HG03097 (cell line): Measurements from ENCODE around the gene ZNF655.

Source experiments
- ATAC-seq: cut with Tn5 transposase; IDR thresholded peaks from one replicate; pipeline ENCODE4 v1.9.1; 2021; ENCODE audit not compliant: unreplicated experiment, low FRiP score

Gene ZNF655

DNA sequence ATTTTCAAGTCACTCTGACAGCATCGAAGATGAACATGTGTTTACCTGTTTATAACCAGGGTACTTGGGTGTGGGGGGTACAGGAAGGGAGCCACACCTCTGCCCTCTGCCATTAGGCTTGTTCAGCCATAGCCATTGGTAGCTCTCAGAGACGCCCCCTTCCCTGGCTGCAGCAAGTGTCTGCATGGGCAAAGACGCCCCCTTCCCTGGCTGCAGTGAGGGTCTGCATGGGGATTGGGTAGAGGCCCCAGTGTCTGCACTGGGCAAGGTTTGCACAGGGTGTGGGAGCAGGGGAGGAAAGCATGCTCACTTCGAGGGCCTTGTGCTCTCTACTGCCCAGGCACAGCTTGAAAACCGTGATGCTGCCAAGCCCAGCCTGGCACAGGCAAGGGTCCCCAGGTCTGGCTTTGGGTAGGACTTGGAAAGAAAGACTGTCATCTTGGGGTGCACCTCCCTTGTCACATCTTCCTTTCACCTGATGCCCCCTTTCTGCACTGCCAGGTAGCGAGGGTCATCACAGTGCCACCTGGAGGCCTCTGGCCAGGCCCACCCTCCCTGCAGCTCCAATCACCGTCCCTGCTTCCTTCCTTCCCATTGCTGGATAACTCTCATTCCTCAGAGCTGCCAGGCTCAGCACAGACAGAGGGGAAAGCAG, 43.3 kb downstream of the ZNF655 start:
- no peak for ATAC-seq

- ATAC-seq, result no peak
Measured at GRCh38 chr7:99605527-99605926, 47.1 kb downstream of the ZNF655 start.

DNA sequence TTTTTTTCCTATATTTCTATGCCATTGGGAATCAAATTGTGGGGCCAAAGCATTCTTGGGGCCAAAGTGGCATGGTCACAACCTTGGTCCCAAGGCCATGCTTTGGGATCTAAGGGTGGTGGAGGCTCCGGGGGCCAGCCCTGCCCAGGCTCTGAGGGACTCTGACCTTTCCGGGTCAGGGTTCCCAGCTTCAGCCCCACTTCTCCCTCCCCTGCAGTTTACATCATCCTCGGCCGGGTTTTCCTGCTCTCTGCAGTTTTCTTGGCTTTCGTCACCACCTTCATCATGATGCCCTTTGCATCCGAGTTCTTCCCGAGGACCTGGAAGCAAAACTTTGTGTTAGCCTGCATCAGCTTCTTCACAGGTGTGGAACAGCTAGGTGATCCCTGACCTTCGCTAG, 48.1 kb downstream of the ZNF655 start:
- no peak for ATAC-seq

GRCh38 chr7:99607548-99607947, 49.1 kb downstream of the ZNF655 start:
- ATAC-seq, result no peak

GRCh38 chr7:99614495-99614894, 56.1 kb downstream of the ZNF655 start:
- ATAC-seq, result no peak

- ATAC-seq, result no peak
Measured at GRCh38 chr7:99615989-99616358, 57.5 kb downstream of the ZNF655 start.

- peak; percentile 89 for ATAC-seq
Measured at GRCh38 chr7:99616359-99617191, 58.1 kb downstream of the ZNF655 start, which contains the start of gene ZSCAN25. TSS of gene ZSCAN25 (plus strand) at chr7:99616946. CDS start at chr7:99619607, 2,661 bp downstream.

DNA sequence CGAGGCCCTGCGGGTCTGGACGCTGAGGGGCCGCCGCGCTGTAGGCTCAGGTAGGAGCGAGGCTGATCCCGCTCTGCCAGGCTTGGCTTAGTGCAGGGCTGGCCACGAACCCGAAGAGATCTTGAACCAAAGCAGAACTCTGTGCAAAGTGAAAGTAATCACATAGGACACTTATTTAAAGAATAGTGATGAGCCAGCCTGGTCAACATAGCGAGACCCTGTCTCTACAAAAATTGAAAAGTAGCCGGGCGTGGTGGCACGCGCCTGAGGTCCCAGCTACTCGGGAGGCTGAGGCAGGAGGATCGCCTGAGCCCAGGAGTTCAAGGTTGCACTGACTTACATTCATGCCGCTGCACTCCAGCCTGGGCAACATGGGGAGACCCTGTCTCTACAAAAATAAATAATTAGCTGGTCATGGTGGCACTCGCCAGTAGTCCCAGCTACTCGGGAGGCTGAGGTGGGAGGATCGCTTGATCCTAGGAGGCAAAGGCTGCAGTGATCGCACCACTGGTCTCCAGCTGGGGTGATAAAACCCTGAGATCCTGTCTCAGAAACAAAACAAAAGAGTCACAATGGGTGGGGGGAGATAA, 58.8 kb downstream of the ZNF655 start:
- no peak for ATAC-seq

GRCh38 chr7:99618726-99619125, 60.3 kb downstream of the ZNF655 start:
- no peak for ATAC-seq

DNA sequence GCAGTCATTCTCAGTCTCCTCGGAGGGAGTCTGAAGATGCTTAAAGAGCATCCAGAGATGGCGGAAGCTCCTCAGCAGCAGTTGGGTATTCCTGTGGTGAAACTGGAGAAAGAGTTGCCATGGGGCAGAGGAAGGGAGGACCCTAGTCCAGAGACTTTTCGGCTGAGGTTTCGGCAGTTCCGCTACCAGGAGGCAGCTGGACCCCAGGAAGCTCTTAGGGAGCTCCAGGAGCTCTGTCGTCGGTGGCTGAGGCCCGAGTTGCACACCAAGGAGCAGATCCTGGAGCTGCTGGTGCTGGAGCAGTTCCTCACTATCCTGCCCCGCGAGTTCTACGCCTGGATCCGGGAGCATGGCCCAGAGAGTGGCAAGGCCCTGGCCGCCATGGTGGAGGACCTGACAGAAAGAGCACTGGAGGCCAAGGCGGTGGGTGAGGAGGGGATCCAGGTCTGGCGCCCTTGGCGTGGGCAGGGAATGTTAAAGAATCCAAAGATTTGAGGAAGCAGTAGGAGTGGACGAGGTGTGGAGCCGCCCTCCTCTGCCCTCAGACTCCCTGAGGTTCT, 61.2 kb downstream of the ZNF655 start:
- no peak for ATAC-seq

- no peak for ATAC-seq
Measured at GRCh38 chr7:99621271-99621670, 62.8 kb downstream of the ZNF655 start.

- no peak for ATAC-seq
Measured at GRCh38 chr7:99622596-99622995, 64.2 kb downstream of the ZNF655 start.

- no peak for ATAC-seq
Measured at GRCh38 chr7:99623091-99623693, 64.8 kb downstream of the ZNF655 start.

DNA sequence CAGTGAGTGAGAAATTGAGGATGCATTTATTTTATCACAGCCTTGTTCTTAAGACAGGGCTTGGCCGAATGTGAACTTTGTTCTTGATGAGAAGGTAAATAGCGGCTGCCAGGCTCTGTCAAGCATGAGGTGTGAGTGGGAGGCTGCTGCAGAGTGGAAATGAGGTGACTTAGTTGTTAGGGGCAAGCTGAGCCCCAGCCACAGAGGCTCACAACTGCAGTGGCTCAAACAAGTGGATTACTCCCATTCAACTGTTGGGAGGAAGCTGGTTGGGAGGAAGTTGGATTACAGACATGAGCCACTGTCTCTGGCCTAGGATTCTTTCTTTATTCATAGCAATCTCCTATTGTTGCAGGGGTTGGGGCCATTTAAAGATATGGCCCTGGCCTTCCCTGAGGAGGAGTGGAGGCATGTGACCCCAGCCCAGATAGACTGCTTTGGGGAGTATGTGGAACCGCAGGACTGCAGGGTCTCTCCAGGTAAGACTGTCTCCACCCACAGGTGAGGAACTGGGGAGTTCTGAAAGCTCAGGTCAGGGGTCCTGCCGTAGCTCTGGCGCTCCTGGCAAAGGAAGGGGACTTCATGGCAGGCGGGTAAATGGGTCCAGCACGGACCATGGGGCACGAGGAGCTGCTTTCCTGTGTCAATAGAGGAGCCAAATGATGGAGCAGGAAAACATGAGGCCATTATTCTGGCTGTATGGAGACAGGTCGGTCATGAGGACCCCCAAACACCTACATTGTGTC, 65.4 kb downstream of the ZNF655 start:
- ATAC-seq, result no peak

- ATAC-seq, result no peak
Measured at GRCh38 chr7:99624484-99624883, 66.0 kb downstream of the ZNF655 start.

DNA sequence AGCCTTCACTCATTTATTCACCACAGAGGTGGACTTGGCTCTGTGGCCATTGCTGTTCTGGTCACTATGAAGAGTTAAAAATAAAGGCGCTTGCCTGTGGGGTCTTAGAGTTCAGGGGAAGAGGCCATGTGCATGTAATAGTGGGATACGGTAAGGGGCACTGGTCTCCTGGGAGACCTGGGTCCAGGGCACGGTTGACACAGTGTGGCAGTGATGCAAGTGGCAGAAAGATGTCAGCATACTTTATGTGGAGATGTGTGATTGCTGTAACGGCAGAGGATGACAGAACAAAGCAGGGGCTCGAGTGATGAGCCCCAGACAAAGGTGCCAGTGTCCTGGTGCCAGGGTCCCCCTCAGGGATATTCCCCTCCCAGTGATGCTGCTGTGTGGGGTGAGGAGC, 66.9 kb downstream of the ZNF655 start:
- no peak for ATAC-seq

DNA sequence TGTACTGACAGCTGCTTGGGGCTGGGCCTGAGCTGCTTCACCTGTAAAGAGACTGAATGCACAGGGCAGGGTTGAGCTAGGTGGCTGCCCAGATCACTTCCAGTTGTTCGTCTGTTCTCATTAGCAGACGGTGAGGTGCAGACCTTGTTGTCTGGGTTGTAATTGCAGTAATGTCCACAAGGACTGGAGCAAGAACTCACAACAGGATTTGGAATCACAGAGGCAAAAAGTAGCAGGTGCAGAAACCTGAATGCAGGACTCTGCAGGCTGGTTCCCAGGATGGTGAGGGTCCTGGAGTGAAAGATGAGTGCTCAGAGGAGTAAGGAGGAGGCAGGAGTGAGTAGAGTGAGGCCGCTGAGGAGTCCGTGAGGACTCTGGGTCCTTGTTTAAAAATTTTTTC, 67.5 kb downstream of the ZNF655 start:
- no peak for ATAC-seq
